Panc1 (cell line): ENCODE measurements around the gene ITFG1. TPM values are rescaled to one million over a fixed set of nuclear protein-coding genes. Genes with fewer than 3 reads are reported as not detected.

Source experiments
- ATAC-seq: fragments of 200-7000 bp; cut with Tn5 transposase; 2 replicates; pipeline ENCODE4 v1.9.1; 2020; ENCODE audit warnings: mild to moderate bottlenecking, moderate library complexity
- BruUV-seq: library from RNA; stranded (reverse); fragments of 400-500 nt; replicated peaks from 2 replicates; lab custom pipeline; 2021; lab: Mats Ljungman, UMichigan
- CTCF ChIA-PET: fragments of 300-600 bp; sonication (Branson Sonifier 250); formaldehyde crosslinking; loops from one replicate; lab custom pipeline; 2022; ENCODE audit warnings: antibody characterized with exemption; lab: Charles Lee
- POLR2A ChIA-PET: fragments of 300-600 bp; sonication (Branson Sonifier 250); formaldehyde crosslinking; loops from one replicate; lab custom pipeline; 2022; ENCODE audit warnings: antibody characterized with exemption; lab: Charles Lee
- DNase-seq: peaks from one replicate; pipeline ENCODE4 v3.0.0-alpha.2; 2010; ENCODE audit warnings: low read depth, low spot score
- H3K27ac ChIP-seq: 2 replicates; pipeline ENCODE4 v1.5.1; 2011; ENCODE audit warnings: mild to moderate bottlenecking, low read length, inconsistent platforms
- H3K27me3 ChIP-seq: fragments of 200-500 bp; sonication (Bioruptor generic); 2 replicates; pipeline ENCODE4 v1.6.0; 2014; ENCODE audit warnings: low read length, inconsistent platforms; ENCODE audit not compliant: control insufficient read depth, insufficient read depth
- H3K36me3 ChIP-seq: fragments of 200-500 bp; sonication (Bioruptor generic); 2 replicates; pipeline ENCODE4 v1.5.1; 2014; ENCODE audit warnings: inconsistent platforms, mild to moderate bottlenecking, low read length, moderate library complexity; ENCODE audit not compliant: control insufficient read depth, insufficient read depth
- H3K4me1 ChIP-seq: 2 replicates; pipeline ENCODE4 v1.5.1; 2011; ENCODE audit warnings: inconsistent platforms, mild to moderate bottlenecking, low read length, moderate library complexity; ENCODE audit not compliant: control insufficient read depth, insufficient read depth
- H3K4me3 ChIP-seq, 2 experiments: 2 replicates each; pipeline ENCODE4 v1.5.1; 2011 to 2012; ENCODE audit warnings: low read depth in 2 of 2, low read length in 2 of 2, mild to moderate bottlenecking in 2 of 2, inconsistent platforms in 1 of 2, moderate library complexity in 1 of 2
- H3K9me3 ChIP-seq: fragments of 200-500 bp; sonication (Bioruptor generic); 2 replicates; pipeline ENCODE4 v1.5.1; 2014; ENCODE audit warnings: low read depth, mild to moderate bottlenecking, inconsistent platforms, low read length, moderate library complexity; ENCODE audit not compliant: control insufficient read depth, insufficient read depth
- POLR2AphosphoS5 ChIP-seq: IDR thresholded peaks from 2 replicates; pipeline ENCODE4 v1.6.1; 2012; ENCODE audit warnings: mild to moderate bottlenecking, low read depth, low read length, moderate library complexity
- REST ChIP-seq, 2 experiments: IDR thresholded peaks; 2 replicates each; pipeline ENCODE4 v1.6.1; 2011 to 2012; ENCODE audit warnings: low read depth in 2 of 2, control low read depth in 1 of 2, low read length in 1 of 2, mild to moderate bottlenecking in 1 of 2, moderate library complexity in 1 of 2; ENCODE audit not compliant: insufficient read depth in 1 of 2
- SIN3A ChIP-seq: IDR thresholded peaks from 2 replicates; pipeline ENCODE4 v1.6.1; 2012; ENCODE audit warnings: low read depth, mild to moderate bottlenecking, low read length, moderate library complexity, borderline replicate concordance; ENCODE audit not compliant: insufficient read depth
- TCF7L2 ChIP-seq: IDR thresholded peaks from 2 replicates; pipeline ENCODE4 v1.6.1; 2011; ENCODE audit warnings: mild to moderate bottlenecking, low read depth, low read length, inconsistent platforms
- in situ Hi-C: cut with HindIII; loops from 2 replicates; pipeline ENCODE4 v1.10.0; 2016; ENCODE audit warnings: low sequenced_read_pairs, low pct_unique_long_range_greater_than_20kb
- intact Hi-C: fragments of 100-400 bp; cut with micrococcal nuclease; formaldehyde crosslinking; loops from one replicate; pipeline ENCODE4 v1.10.0; 2022; ENCODE audit not compliant: unreplicated experiment
- total RNA-seq: library from RNA; stranded (reverse); gene quantifications from one replicate; pipeline ENCODE4 v1.2.1, GENCODE V29; 2021; ENCODE audit not compliant: unreplicated experiment
- TF ChIP-seq, protein P1 (sequence below): fragments of 450-650 bp; IDR thresholded peaks from 2 replicates; pipeline ENCODE4 v1.5.1; 2017; ENCODE audit warnings: mild to moderate bottlenecking

ITFG1 gene
- total RNA-seq, 1 experiment from 2014 or later = 26.5 TPM

- no peak; the same call in 1 of the 2 replicates for ATAC-seq
- DNase-seq = no peak
- ChIA-PET POLR2A (no interaction called here), CTCF (no interaction called here)
- H3K27me3 ChIP-seq = no peaks in the 10 kb centered on the region
- peaks cover 2% of the 10 kb centered on the region; the same call in 1 of the 2 replicates for H3K36me3 ChIP-seq
- BruUV-seq = no TSS peak
- intact Hi-C loops (loop anchor here (10.0 kb wide), 1 partner anchor 316 kb away; the partner anchor contains the start of gene NETO2), in situ Hi-C loops (no loop called here)
- H3K4me1 ChIP-seq = peaks cover 6% of the 10 kb centered on the region
- peak overlapping the region; percentile 81 to 86 for H3K4me3 ChIP-seq
- no peaks in the 10 kb centered on the region for H3K9me3 ChIP-seq
- TF ChIP-seq TCF7L2 (no peak), SIN3A (no peak), POLR2AphosphoS5 (no peak), REST (IDR thresholded peaks at IDR 0.05; ENCODE audit: insufficient read depth in 1 of 2, low read depth in 2 of 2, low read length in 1 of 2) (no peak)
- TF ChIP-seq, protein P1, sequence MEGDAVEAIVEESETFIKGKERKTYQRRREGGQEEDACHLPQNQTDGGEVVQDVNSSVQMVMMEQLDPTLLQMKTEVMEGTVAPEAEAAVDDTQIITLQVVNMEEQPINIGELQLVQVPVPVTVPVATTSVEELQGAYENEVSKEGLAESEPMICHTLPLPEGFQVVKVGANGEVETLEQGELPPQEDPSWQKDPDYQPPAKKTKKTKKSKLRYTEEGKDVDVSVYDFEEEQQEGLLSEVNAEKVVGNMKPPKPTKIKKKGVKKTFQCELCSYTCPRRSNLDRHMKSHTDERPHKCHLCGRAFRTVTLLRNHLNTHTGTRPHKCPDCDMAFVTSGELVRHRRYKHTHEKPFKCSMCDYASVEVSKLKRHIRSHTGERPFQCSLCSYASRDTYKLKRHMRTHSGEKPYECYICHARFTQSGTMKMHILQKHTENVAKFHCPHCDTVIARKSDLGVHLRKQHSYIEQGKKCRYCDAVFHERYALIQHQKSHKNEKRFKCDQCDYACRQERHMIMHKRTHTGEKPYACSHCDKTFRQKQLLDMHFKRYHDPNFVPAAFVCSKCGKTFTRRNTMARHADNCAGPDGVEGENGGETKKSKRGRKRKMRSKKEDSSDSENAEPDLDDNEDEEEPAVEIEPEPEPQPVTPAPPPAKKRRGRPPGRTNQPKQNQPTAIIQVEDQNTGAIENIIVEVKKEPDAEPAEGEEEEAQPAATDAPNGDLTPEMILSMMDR = no peak
- H3K27ac ChIP-seq = peak overlapping the region; percentile 79
Measured at GRCh38 chr16:47460359-47460710, 528 bp downstream of the ITFG1 start.

- intact Hi-C loops = loop anchor here (10.0 kb wide), 1 partner anchor 315 kb away; the partner anchor contains the start of gene NETO2
- Histone ChIP-seq H3K4me3 (peak overlapping the region; percentile 81 to 86), H3K27ac (peak overlapping the region; percentile 79; the same call in 1 of the 2 replicates), H3K9me3 (no peaks in the 10 kb centered on the region), H3K36me3 (peaks cover 2% of the 10 kb centered on the region; the same call in 1 of the 2 replicates), H3K4me1 (peaks cover 6% of the 10 kb centered on the region), H3K27me3 (no peaks in the 10 kb centered on the region)
- BruUV-seq = no TSS peak
- ATAC-seq (no peak), DNase-seq (no peak)
- ChIA-PET CTCF (no interaction called here), POLR2A (no interaction called here)
- in situ Hi-C loops = no loop called here
- TF ChIP-seq, protein P1 = no peak
- no peak for TF ChIP-seq POLR2AphosphoS5
- TF ChIP-seq SIN3A = no peak
- TF ChIP-seq TCF7L2 = no peak
- no peak for TF ChIP-seq REST (IDR thresholded peaks at IDR 0.05; ENCODE audit: insufficient read depth in 1 of 2, low read depth in 2 of 2, low read length in 1 of 2)
Measured at GRCh38 chr16:47459603-47460002, 1.3 kb downstream of the ITFG1 start.
